Activated naive CD4-positive, alpha-beta T cell treated with anti-CD3 and anti-CD28 coated beads, Interleukin-2, amount 50 U/mL, for 72 hours (primary cell): ENCODE measurements around the gene ARID5B. TPM values are rescaled to one million over a fixed set of nuclear protein-coding genes. Genes with fewer than 3 reads are reported as not detected.
A peak's percentile ranks its signal among the peaks of the same experiment; 100 is the strongest.

Experiments
- ATAC-seq, 2 donors: fragments of 150-1000 bp; cut with Tn5 transposase; 2 replicates each; pipeline ENCODE4 v1.10.0; 2021; ENCODE audit warnings: mild to moderate bottlenecking in 2 of 2, moderate library complexity in 2 of 2
- DNase-seq, 2 donors: peaks; one replicate each; pipeline ENCODE4 v3.0.0; 2021 to 2022; ENCODE audit warnings: low spot score in 2 of 2
- H3K27ac Mint-ChIP-seq, 2 donors: one replicate each; pipeline ENCODE4 v1.8.0; 2022; ENCODE audit warnings: mild to moderate bottlenecking in 2 of 2, mixed read lengths in 2 of 2
- H3K36me3 Mint-ChIP-seq, 2 donors: one replicate each; pipeline ENCODE4 v1.8.0; 2022; ENCODE audit warnings: mixed read lengths in 2 of 2
- H3K9me3 Mint-ChIP-seq, 2 donors: one replicate each; pipeline ENCODE4 v1.8.0; 2022; ENCODE audit warnings: mixed read lengths in 2 of 2
- total RNA-seq, 2 donors: library from RNA; stranded (reverse); gene quantifications; one replicate each; pipeline ENCODE4 v1.2.3, GENCODE V29; 2022

ARID5B gene
- total RNA-seq, 2 donors from 2014 or later = 52.1 to 95.4 TPM

- Mint-ChIP-seq H3K27ac (no peak overlapping the region), H3K36me3 (peaks cover 43 to 84% of the 10 kb centered on the region in 2 donors), H3K9me3 (peaks cover 0 to 11% of the 10 kb centered on the region in 2 donors)
- ATAC-seq = no peak
- DNase-seq = no peak
These were observed 11.5 kb downstream of the ARID5B start for GRCh38 chr10:61912981-61913380.

GRCh38 chr10:61918140-61918539 lies 16.6 kb downstream of the ARID5B start:
- H3K36me3 Mint-ChIP-seq = peaks cover 38 to 88% of the 10 kb centered on the region in 2 donors
- peaks cover 0 to 11% of the 10 kb centered on the region in 2 donors for H3K9me3 Mint-ChIP-seq
- H3K27ac Mint-ChIP-seq = peak overlapping the region in 1 of 2 donors; percentile 40
- no peak for DNase-seq
- peak in 1 of 2 donors; percentile 28 for ATAC-seq

GRCh38 chr10:61918989-61919388 lies 17.5 kb downstream of the ARID5B start:
- H3K9me3 Mint-ChIP-seq = peaks cover 0 to 11% of the 10 kb centered on the region in 2 donors
- peak overlapping the region in 1 of 2 donors; percentile 25 for H3K27ac Mint-ChIP-seq
- DNase-seq (no peak), ATAC-seq (no peak)
- peaks cover 41 to 88% of the 10 kb centered on the region in 2 donors for H3K36me3 Mint-ChIP-seq

GRCh38 chr10:61919646-61920215 lies 18.2 kb downstream of the ARID5B start:
- ATAC-seq = no peak
- peaks cover 0 to 11% of the 10 kb centered on the region in 2 donors for H3K9me3 Mint-ChIP-seq
- DNase-seq = no peak
- H3K27ac Mint-ChIP-seq = peak overlapping the region in 1 of 2 donors; percentile 25
- H3K36me3 Mint-ChIP-seq = peaks cover 41 to 88% of the 10 kb centered on the region in 2 donors

GRCh38 chr10:61921143-61921542 lies 19.6 kb downstream of the ARID5B start:
- Mint-ChIP-seq H3K27ac (no peak overlapping the region), H3K36me3 (peaks cover 42 to 90% of the 10 kb centered on the region in 2 donors), H3K9me3 (peaks cover 5 to 7% of the 10 kb centered on the region in 2 donors)
- DNase-seq (no peak), ATAC-seq (no peak)

GRCh38 chr10:61923210-61923949 lies 21.9 kb downstream of the ARID5B start:
- H3K27ac Mint-ChIP-seq = peak overlapping the region in 1 of 2 donors; percentile 60
- H3K9me3 Mint-ChIP-seq = peaks cover 0 to 7% of the 10 kb centered on the region in 2 donors
- ATAC-seq (peak in 1 of 2 donors; percentile 22), DNase-seq (no peak)
- H3K36me3 Mint-ChIP-seq = peaks cover 31 to 90% of the 10 kb centered on the region in 2 donors

- Mint-ChIP-seq H3K36me3 (peaks cover 34 to 90% of the 10 kb centered on the region in 2 donors), H3K27ac (peak overlapping the region in 1 of 2 donors; percentile 44), H3K9me3 (peaks cover 0 to 7% of the 10 kb centered on the region in 2 donors)
- no peak for DNase-seq
- no peak for ATAC-seq
These were observed 22.4 kb downstream of the ARID5B start for GRCh38 chr10:61923950-61924274.

GRCh38 chr10:61929555-61929954 lies 28.1 kb downstream of the ARID5B start:
- ATAC-seq = no peak
- H3K9me3 Mint-ChIP-seq = peaks cover 0 to 10% of the 10 kb centered on the region in 2 donors
- DNase-seq = no peak
- peak overlapping the region in 1 of 2 donors; percentile 23 for H3K27ac Mint-ChIP-seq
- H3K36me3 Mint-ChIP-seq = peaks cover 28 to 87% of the 10 kb centered on the region in 2 donors

- Mint-ChIP-seq H3K27ac (peak overlapping the region in 1 of 2 donors; percentile 12), H3K36me3 (peaks cover 16 to 69% of the 10 kb centered on the region in 2 donors), H3K9me3 (peaks cover 0 to 3% of the 10 kb centered on the region in 2 donors)
- DNase-seq (no peak), ATAC-seq (no peak)
These were observed 30.3 kb downstream of the ARID5B start for GRCh38 chr10:61931620-61932332.

- DNase-seq (no peak), ATAC-seq (no peak)
- H3K9me3 Mint-ChIP-seq = peaks cover 0 to 3% of the 10 kb centered on the region in 2 donors
- H3K27ac Mint-ChIP-seq = peak overlapping the region; percentile 64 to 96
- peaks cover 12 to 54% of the 10 kb centered on the region in 2 donors for H3K36me3 Mint-ChIP-seq
These were observed 32.5 kb downstream of the ARID5B start for GRCh38 chr10:61933859-61934555.

- Mint-ChIP-seq H3K9me3 (no peaks in the 10 kb centered on the region), H3K36me3 (peaks cover 3 to 52% of the 10 kb centered on the region in 2 donors), H3K27ac (peak overlapping the region; percentile 39 to 81)
- DNase-seq (no peak), ATAC-seq (no peak)
These were observed 33.6 kb downstream of the ARID5B start for GRCh38 chr10:61935077-61935476.

GRCh38 chr10:61936770-61937169 lies 35.3 kb downstream of the ARID5B start:
- DNase-seq (no peak), ATAC-seq (no peak)
- H3K27ac Mint-ChIP-seq = peak overlapping the region; percentile 92 to 94
- H3K36me3 Mint-ChIP-seq = peaks cover 14 to 56% of the 10 kb centered on the region in 2 donors
- no peaks in the 10 kb centered on the region for H3K9me3 Mint-ChIP-seq

GRCh38 chr10:61937631-61938351 lies 36.3 kb downstream of the ARID5B start:
- DNase-seq (peak in 1 of 2 donors; percentile 20), ATAC-seq (peak; percentile 40 to 71)
- peak overlapping the region; percentile 92 to 94 for H3K27ac Mint-ChIP-seq
- H3K36me3 Mint-ChIP-seq = peaks cover 15 to 54% of the 10 kb centered on the region in 2 donors
- H3K9me3 Mint-ChIP-seq = no peaks in the 10 kb centered on the region

GRCh38 chr10:61939902-61940301 lies 38.4 kb downstream of the ARID5B start:
- H3K9me3 Mint-ChIP-seq = no peaks in the 10 kb centered on the region
- peak overlapping the region; percentile 92 to 94 for H3K27ac Mint-ChIP-seq
- ATAC-seq (peak in 1 of 2 donors; percentile 44), DNase-seq (no peak)
- peaks cover 23 to 48% of the 10 kb centered on the region in 2 donors for H3K36me3 Mint-ChIP-seq

GRCh38 chr10:61941202-61941681 lies 39.7 kb downstream of the ARID5B start:
- Mint-ChIP-seq H3K27ac (peak overlapping the region; percentile 94 to 98), H3K9me3 (no peaks in the 10 kb centered on the region), H3K36me3 (peaks cover 23 to 53% of the 10 kb centered on the region in 2 donors)
- no peak for ATAC-seq
- no peak for DNase-seq
